ENCODE measurements around the gene DGCR2.

DNA sequence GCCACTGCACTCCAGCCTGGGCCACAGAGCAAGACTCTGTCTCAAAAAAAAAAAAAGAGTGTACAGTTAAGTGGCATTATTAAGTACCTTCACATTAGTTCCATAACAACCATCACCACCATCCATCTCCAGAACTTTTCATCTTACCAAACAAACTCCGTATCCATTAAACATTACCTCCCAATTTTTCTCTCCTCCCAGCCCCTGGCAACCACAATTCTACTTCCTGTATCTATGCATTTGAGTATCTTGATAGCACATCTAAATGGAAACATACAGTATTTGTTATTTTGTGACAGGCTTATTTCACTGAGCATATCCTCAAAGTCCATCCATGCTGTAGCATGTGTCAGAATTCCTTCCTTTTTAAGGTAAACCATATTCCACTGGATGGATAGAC is 46.8 kb downstream of the DGCR2 start:
- TF ChIP-seq, protein P1, sequence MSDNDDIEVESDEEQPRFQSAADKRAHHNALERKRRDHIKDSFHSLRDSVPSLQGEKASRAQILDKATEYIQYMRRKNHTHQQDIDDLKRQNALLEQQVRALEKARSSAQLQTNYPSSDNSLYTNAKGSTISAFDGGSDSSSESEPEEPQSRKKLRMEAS (IDR thresholded peaks at IDR 0.05): no peak
- TF ChIP-seq EP300 (IDR thresholded peaks at IDR 0.05; ENCODE audit: borderline replicate concordance) (no peak), RAD21 (IDR thresholded peaks at IDR 0.05; ENCODE audit: low read depth) (no peak), YY1 (IDR thresholded peaks at IDR 0.05; ENCODE audit: low read depth) (no peak), TCF12 (IDR thresholded peaks at IDR 0.05; ENCODE audit: low read depth) (no peak), EGR1 (IDR thresholded peaks at IDR 0.05) (no peak), ZBTB7A (IDR thresholded peaks at IDR 0.05; ENCODE audit: low read depth) (no peak), CEBPB (IDR thresholded peaks at IDR 0.05) (no peak), TAF1 (IDR thresholded peaks at IDR 0.05; ENCODE audit: low read depth) (no peak)
- TF ChIP-seq, protein P2, sequence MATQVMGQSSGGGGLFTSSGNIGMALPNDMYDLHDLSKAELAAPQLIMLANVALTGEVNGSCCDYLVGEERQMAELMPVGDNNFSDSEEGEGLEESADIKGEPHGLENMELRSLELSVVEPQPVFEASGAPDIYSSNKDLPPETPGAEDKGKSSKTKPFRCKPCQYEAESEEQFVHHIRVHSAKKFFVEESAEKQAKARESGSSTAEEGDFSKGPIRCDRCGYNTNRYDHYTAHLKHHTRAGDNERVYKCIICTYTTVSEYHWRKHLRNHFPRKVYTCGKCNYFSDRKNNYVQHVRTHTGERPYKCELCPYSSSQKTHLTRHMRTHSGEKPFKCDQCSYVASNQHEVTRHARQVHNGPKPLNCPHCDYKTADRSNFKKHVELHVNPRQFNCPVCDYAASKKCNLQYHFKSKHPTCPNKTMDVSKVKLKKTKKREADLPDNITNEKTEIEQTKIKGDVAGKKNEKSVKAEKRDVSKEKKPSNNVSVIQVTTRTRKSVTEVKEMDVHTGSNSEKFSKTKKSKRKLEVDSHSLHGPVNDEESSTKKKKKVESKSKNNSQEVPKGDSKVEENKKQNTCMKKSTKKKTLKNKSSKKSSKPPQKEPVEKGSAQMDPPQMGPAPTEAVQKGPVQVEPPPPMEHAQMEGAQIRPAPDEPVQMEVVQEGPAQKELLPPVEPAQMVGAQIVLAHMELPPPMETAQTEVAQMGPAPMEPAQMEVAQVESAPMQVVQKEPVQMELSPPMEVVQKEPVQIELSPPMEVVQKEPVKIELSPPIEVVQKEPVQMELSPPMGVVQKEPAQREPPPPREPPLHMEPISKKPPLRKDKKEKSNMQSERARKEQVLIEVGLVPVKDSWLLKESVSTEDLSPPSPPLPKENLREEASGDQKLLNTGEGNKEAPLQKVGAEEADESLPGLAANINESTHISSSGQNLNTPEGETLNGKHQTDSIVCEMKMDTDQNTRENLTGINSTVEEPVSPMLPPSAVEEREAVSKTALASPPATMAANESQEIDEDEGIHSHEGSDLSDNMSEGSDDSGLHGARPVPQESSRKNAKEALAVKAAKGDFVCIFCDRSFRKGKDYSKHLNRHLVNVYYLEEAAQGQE (IDR thresholded peaks at IDR 0.05; ENCODE audit: low read depth): no peak
- TF ChIP-seq, protein P3, sequence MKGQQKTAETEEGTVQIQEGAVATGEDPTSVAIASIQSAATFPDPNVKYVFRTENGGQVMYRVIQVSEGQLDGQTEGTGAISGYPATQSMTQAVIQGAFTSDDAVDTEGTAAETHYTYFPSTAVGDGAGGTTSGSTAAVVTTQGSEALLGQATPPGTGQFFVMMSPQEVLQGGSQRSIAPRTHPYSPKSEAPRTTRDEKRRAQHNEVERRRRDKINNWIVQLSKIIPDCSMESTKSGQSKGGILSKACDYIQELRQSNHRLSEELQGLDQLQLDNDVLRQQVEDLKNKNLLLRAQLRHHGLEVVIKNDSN (IDR thresholded peaks at IDR 0.05): no peak
